GM12865 (cell line): ENCODE measurements around the gene TLCD1.

Experiments used
- DNase-seq: peaks from one replicate; pipeline ENCODE4 v3.0.0; 2010; ENCODE audit warnings: low read depth
- H3K4me3 ChIP-seq: 2 replicates; pipeline ENCODE4 v1.5.1; 2011; ENCODE audit warnings: mild to moderate bottlenecking, low read depth, low read length, control low read depth
- CTCF ChIP-seq: IDR thresholded peaks from 2 replicates; pipeline ENCODE4 v1.5.1; 2011; ENCODE audit warnings: low read length, control low read depth, low read depth, inconsistent platforms; ENCODE audit not compliant: insufficient read depth; ENCODE audit errors: missing control alignments

Gene TLCD1

DNA sequence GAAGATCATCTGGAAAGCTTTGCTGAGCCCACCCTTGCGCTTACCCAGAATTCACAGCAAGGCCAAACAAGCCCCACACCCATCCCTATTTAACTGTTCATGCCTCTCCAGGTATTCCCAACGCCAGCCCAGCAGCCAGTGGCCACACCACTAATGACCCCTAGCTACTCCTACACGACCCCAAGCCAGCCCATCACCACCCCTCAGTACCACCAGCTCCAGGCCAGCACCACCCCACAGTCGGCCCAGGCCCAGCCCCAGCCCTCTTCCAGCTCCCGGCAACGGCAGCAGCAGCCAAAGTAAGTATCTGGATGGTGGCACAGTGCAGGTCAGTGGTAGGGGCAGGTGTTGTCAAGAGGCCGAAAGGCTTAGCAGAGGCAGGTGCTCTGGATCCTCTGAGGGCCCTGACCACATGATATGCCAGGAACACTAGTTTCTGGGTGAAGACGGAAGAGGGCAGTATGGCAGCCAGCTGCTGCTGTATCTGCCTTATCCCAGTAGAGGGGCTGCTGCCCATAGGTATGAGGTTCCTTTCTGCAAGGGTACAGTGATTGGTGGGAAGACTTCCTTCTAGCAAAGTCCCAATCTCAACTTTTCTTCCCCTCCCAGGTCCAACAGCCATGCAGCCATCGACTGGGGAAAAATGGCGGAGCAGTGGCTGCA, 25.1 kb downstream of the TLCD1 start:
- no peak for DNase-seq
- H3K4me3 ChIP-seq, result no peak overlapping the region
- TF ChIP-seq CTCF, result no peak

- TF ChIP-seq CTCF, result no peak
- no peak overlapping the region for H3K4me3 ChIP-seq
- DNase-seq, result no peak
Measured at GRCh38 chr17:28700278-28700677, 25.8 kb downstream of the TLCD1 start.

- H3K4me3 ChIP-seq, result no peak overlapping the region
- no peak for DNase-seq
- TF ChIP-seq CTCF, result no peak
Measured at GRCh38 chr17:28698253-28698941, 27.6 kb downstream of the TLCD1 start.

GRCh38 chr17:28693869-28694268, 32.2 kb downstream of the TLCD1 start:
- DNase-seq, result no peak
- TF ChIP-seq CTCF, result no peak
- no peak overlapping the region for H3K4me3 ChIP-seq

- DNase-seq, result no peak
- H3K4me3 ChIP-seq, result no peak overlapping the region
- no peak for TF ChIP-seq CTCF
Measured at GRCh38 chr17:28689011-28689410, 37.0 kb downstream of the TLCD1 start.

GRCh38 chr17:28688481-28688880, 37.6 kb downstream of the TLCD1 start:
- no peak for DNase-seq
- H3K4me3 ChIP-seq, result no peak overlapping the region
- no peak for TF ChIP-seq CTCF
